Gastroesophageal sphincter (tissue), 3 donors: Measurements from ENCODE around the gene HEXA.

ENCODE experiments used
- POLR2A ChIP-seq, 2 donors: fragments of 450-650 bp; IDR thresholded peaks; one replicate each; pipeline ENCODE4 v1.6.1; 2017; ENCODE audit warnings: antibody characterized with exemption in 2 of 2, mild to moderate bottlenecking in 2 of 2, moderate library complexity in 1 of 2
- TF ChIP-seq, protein P1 (sequence below), 4 experiments: fragments of 200-600 bp in 2 of 4; fragments of 450-650 bp in 2 of 4; sonication (generic) in 1 of 4; IDR thresholded peaks; one replicate each; pipeline ENCODE4 v1.5.1; 2017 to 2019; ENCODE audit warnings: antibody characterized with exemption in 4 of 4, mild to moderate bottlenecking in 2 of 4, moderate library complexity in 2 of 4

DNA sequence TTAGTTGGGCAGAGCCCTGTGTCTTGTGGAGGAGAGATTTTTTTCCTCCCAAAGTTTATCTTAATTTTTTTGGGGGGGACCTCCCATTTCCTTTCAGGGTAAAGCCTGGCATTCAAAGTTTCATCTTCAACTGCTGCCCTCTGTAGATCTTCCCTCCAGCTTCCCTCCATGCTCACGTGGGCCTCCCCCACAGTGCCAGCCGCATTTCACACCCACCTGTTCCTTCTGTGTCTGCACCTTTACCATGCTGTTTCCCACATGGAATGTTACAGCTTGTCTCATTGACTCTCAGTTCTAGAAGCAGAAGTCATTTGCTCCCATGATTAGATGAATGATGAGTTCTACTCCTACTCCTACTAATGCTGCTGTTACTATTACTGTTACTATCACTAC lies 62.4 kb downstream of the HEXA start:
- no peak for TF ChIP-seq POLR2A (IDR thresholded peaks at IDR 0.05)
- TF ChIP-seq, protein P1, sequence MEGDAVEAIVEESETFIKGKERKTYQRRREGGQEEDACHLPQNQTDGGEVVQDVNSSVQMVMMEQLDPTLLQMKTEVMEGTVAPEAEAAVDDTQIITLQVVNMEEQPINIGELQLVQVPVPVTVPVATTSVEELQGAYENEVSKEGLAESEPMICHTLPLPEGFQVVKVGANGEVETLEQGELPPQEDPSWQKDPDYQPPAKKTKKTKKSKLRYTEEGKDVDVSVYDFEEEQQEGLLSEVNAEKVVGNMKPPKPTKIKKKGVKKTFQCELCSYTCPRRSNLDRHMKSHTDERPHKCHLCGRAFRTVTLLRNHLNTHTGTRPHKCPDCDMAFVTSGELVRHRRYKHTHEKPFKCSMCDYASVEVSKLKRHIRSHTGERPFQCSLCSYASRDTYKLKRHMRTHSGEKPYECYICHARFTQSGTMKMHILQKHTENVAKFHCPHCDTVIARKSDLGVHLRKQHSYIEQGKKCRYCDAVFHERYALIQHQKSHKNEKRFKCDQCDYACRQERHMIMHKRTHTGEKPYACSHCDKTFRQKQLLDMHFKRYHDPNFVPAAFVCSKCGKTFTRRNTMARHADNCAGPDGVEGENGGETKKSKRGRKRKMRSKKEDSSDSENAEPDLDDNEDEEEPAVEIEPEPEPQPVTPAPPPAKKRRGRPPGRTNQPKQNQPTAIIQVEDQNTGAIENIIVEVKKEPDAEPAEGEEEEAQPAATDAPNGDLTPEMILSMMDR (IDR thresholded peaks at IDR 0.05), result no peak
